ENCODE measurements around the gene DEAF1.

Gene DEAF1

GRCh38 chr11:721247-721740 is 26.3 kb upstream of the DEAF1 start:
- no peak for DNase-seq

GRCh38 chr11:720642-721246 is 25.7 kb upstream of the DEAF1 start:
- no peak for DNase-seq

- DNase-seq: no peak
These were observed 25.1 kb upstream of the DEAF1 start for GRCh38 chr11:720017-720641.

- no peak for DNase-seq
These were observed 24.4 kb upstream of the DEAF1 start for GRCh38 chr11:719214-720016.

GRCh38 chr11:714436-714835 is 19.4 kb upstream of the DEAF1 start:
- no peak for DNase-seq

GRCh38 chr11:709109-709997 is 14.3 kb upstream of the DEAF1 start:
- DNase-seq: no peak

GRCh38 chr11:708511-708910 is 13.5 kb upstream of the DEAF1 start:
- no peak for DNase-seq

- no peak for DNase-seq
These were observed 12.9 kb upstream of the DEAF1 start for GRCh38 chr11:707817-708420.

GRCh38 chr11:706957-707816 is 12.2 kb upstream of the DEAF1 start:
- DNase-seq: no peak

GRCh38 chr11:706439-706956 is 11.5 kb upstream of the DEAF1 start:
- no peak for DNase-seq

GRCh38 chr11:705646-706438 is 10.8 kb upstream of the DEAF1 start, which contains the start of gene EPS8L2:
TSS of gene EPS8L2 (plus strand) at chr11:706231. CDS start at chr11:709408, 3,177 bp downstream.
- no peak for DNase-seq

- no peak for DNase-seq
These were observed 10.0 kb upstream of the DEAF1 start for GRCh38 chr11:704781-705645.

- no peak for DNase-seq
These were observed 9.2 kb upstream of the DEAF1 start for GRCh38 chr11:704228-704674.

GRCh38 chr11:703506-703905 is 8.5 kb upstream of the DEAF1 start:
- no peak for DNase-seq

- DNase-seq: no peak
These were observed 7.7 kb upstream of the DEAF1 start for GRCh38 chr11:702462-703461.

GRCh38 chr11:701741-702461 is 6.9 kb upstream of the DEAF1 start:
- no peak for DNase-seq

- DNase-seq: no peak
These were observed 4.7 kb upstream of the DEAF1 start for GRCh38 chr11:699753-700152.

All from NCI-H1092 (cell line).